Epithelial cell of umbilical artery (primary cell): ENCODE data around the gene KLHL18. TPM values are rescaled to one million over a fixed set of nuclear protein-coding genes. Genes with fewer than 3 reads are reported as not detected.

Experiments
- total RNA-seq: library from RNA; depleted of rRNA; stranded (reverse); fragments of >200 nt; gene quantifications from 2 replicates; pipeline ENCODE4 v1.2.3, GENCODE V29; 2014

The KLHL18 gene
- 27.0 and 63.4 TPM in 2 replicates for total RNA-seq

DNA sequence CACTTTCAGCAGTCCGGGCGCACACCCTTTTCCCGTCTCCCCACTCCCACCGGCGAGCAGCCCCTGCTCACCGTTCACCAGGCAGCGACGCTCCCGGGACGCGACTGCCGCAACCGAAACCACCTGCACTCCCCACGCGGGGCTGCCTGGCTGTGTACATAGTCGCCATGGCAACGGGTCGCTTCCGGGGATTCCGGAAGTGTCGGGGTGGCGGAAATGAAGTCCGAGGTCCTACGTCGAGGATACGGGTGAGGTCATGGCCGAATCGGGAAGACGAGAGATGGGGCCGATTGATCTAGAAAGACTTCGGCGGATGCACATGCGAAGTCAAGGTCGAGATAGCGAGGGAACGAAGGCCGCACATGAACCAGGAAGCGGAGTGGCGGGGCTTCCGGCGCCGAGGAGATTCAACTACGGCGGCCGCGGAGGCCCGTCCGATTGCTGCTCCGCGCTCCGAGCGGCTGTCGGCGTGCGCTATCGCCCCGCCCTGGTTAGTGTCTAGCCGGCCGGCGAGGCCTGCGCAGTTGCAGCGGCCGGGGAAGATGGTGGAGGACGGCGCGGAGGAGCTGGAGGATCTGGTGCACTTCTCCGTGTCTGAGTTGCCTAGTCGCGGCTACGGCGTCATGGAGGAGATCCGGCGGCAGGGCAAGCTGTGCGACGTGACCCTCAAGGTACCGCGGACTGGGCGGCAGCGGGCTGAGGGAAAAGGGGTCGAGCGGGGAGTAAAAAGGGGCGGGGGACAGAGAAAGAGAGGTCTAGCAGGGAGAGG is at the start of gene KLHL18, which contains the start of gene KIF9:
KLHL18 (plus strand) TSS at position 521 of the 769 bp plus-strand sequence; CDS start at position 543, 22 bp downstream.
KIF9 (minus strand) TSS at position 376 of the 769 bp plus-strand sequence. CDS start 5,425 bp downstream, outside the sequence.

DNA sequence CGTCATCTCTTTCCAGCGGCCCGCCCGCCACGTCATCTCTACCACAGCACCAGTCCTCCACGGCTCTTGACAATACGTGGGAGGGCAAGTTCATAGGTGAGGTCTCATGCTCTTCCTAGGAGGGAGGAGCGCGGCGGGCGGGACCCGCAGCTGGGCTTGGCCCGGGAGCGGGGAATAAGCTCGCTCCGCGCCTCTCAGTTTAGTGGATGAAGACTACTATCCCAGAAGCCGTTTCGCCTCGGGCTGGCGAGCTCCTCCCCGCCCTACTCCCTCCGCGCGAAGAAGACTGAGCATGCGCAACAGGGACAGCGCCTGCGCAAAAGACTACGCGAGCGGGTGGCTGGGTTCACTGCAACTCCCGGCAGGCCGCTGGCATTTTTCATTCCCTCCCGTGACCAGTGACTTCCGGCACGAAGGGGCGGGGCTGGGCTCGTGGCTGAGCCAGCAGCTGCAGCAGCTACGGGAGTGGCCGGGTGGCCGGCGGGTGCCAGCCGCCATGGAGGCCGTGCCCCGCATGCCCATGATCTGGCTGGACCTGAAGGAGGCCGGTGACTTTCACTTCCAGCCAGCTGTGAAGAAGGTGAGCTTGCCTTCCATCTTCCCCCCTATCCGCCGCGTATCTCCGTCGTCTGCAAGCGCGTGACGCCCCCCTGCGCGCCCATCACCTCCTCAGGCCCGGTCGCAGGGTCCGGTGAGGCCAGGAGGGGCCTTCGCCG is 98.0 kb downstream of the KLHL18 start, which contains the start of gene PTPN23:
PTPN23 (plus strand) TSS at position 421 of the 716 bp plus-strand sequence; CDS start at position 497, 76 bp downstream.

Other genes with a start within 250 kb of the KLHL18 start
- gene SETD2, start 118.8 kb upstream of the KLHL18 start, total RNA-seq, result 20.5 and 29.0 TPM in 2 replicates
- gene KIF9, start 145 bp upstream of the KLHL18 start, total RNA-seq, result 3.8 and 12.7 TPM in 2 replicates
- gene PTPN23, start 98.1 kb downstream of the KLHL18 start, total RNA-seq, result 13.4 and 14.3 TPM in 2 replicates
- gene SCAP, start 193.0 kb downstream of the KLHL18 start, total RNA-seq, result 38.0 and 48.2 TPM in 2 replicates
- gene ELP6, start 230.8 kb downstream of the KLHL18 start, total RNA-seq, result 32.2 and 41.5 TPM in 2 replicates